ENCODE measurements around the gene ASCC3.

The ASCC3 gene

DNA sequence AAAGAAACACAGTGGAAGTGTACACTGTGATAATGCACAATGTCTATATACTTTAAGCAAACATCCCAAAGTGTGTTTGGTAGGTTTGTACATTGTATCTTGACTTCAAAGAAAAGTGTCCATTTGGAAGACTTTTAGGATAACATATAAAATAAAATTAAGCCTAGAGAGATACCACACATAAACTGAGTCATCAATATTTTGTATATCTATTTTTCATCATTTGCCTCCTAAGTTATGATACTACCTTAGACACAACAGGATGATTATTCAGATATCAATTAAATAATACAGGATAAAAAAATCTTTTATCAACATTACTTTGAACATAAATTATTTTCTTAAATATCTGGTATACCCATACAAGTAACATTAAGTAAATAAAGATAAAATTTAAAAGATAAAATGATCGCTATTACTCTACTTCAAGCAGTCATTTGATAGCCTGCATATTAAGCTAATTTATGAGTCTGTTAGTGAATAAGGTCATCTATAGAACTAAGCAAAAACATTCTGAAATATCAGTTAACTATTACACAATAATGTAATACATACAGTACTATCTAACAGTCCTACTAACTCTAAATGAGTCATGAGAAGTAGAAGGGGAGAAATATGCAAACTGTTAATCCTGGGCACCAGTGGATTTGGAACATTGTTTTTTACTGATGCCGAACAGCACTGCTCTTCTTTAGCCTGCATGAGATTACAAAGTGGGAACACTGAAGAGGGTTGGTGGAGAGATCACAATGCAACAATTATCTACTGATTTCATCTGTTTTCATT is 258.0 kb downstream of the ASCC3 start:
- no peak for DNase-seq (ENCODE audit: low spot score)
- in situ Hi-C loops (cut with MboI; ENCODE audit: low pct_unique_long_range_greater_than_20kb, low sequenced_read_pairs, unreplicated experiment): no loop called here
- TF ChIP-seq, protein P1, sequence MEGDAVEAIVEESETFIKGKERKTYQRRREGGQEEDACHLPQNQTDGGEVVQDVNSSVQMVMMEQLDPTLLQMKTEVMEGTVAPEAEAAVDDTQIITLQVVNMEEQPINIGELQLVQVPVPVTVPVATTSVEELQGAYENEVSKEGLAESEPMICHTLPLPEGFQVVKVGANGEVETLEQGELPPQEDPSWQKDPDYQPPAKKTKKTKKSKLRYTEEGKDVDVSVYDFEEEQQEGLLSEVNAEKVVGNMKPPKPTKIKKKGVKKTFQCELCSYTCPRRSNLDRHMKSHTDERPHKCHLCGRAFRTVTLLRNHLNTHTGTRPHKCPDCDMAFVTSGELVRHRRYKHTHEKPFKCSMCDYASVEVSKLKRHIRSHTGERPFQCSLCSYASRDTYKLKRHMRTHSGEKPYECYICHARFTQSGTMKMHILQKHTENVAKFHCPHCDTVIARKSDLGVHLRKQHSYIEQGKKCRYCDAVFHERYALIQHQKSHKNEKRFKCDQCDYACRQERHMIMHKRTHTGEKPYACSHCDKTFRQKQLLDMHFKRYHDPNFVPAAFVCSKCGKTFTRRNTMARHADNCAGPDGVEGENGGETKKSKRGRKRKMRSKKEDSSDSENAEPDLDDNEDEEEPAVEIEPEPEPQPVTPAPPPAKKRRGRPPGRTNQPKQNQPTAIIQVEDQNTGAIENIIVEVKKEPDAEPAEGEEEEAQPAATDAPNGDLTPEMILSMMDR (IDR thresholded peaks at IDR 0.05; ENCODE audit: extremely low read depth, insufficient read depth, missing control alignments): no peak

DNA sequence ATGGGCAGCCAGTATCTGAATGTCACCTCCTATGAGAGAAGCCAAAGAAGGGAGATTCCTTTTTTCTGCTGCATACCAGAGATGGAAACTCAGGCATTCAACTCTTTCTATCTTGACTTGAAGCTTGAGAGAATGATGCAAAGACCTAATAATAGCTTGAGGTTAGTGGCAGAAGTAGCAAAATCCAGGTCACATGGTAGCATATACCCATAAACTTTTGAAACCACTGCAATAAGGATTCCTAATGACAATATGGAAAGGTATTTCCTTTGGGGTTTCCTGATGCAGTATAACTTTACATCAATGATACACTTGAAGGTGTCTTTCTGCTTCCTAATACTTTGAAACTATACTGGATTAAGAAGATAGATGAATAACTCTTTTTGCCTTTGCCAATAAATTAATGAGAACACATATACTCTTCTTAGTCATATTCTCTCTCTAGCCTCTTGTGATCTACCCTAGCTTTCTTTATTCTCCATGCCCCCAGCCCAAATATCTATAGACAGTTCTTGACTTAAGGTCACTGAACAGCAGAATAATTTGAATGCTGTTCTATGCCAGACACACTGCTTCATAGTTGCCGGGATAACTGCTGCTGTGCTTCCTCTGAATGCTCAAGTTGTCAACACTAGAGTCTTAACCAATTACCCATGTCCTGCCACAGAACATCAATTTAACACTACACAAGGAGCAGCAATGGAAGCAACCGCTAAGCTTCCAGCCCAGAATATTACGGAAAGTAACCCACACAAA is 260.9 kb downstream of the ASCC3 start:
- TF ChIP-seq, protein P1 (IDR thresholded peaks at IDR 0.05; ENCODE audit: extremely low read depth, insufficient read depth, missing control alignments): no peak
- DNase-seq (ENCODE audit: low spot score): no peak
- in situ Hi-C loops (cut with MboI; ENCODE audit: low pct_unique_long_range_greater_than_20kb, low sequenced_read_pairs, unreplicated experiment): no loop called here

DNA sequence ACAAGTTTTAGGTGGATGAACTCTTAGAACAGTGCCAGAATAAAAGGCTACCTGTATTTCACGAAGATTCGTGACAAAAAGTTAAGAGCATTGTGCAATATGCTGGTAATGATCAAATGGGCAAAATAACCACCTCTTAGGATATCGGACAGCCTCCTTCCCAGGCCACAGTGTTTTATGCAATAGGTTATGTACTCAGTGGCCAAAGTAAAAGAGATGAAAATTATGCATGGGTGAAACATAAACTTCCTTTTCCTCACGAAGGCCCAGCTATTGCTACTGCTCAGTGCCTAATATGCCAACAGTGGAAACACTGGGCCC is 262.8 kb downstream of the ASCC3 start:
- TF ChIP-seq, protein P1 (IDR thresholded peaks at IDR 0.05; ENCODE audit: extremely low read depth, insufficient read depth, missing control alignments): no peak
- DNase-seq (ENCODE audit: low spot score): no peak
- in situ Hi-C loops (cut with MboI; ENCODE audit: low pct_unique_long_range_greater_than_20kb, low sequenced_read_pairs, unreplicated experiment): no loop called here

DNA sequence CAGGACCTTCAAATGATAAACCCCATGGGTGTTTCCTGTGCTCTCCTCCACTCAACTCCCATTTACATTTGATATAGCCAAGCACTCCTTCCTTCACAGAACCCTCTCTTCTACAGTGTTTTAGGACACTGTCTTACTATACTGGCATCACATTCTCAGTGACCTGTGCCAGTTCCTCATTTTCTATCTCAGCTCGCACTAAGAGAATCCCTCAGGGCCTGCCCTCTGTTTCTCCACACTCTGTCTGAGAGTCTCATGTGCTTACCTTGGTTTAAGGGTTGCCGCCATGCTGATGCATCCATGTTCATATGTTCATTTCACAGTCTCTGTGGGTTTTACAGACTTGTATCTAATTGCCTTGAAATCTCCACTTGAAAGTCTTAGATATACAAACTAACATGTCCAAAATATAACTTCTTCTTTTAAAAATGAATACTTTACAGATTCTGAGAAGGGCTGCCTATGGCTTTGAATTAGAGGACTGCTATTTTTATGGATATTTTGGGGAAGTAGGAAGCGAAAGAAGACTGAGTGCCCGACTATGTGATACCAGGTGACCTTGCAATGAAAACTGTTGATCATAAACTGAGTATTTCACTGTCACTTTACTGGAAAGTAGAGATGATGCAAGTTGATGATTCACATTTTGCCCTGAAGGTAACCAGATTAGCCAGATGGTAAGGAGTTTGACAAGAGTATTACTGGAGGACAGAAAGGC is 263.3 kb downstream of the ASCC3 start:
- no peak for DNase-seq (ENCODE audit: low spot score)
- TF ChIP-seq, protein P1 (IDR thresholded peaks at IDR 0.05; ENCODE audit: extremely low read depth, insufficient read depth, missing control alignments): no peak
- in situ Hi-C loops (cut with MboI; ENCODE audit: low pct_unique_long_range_greater_than_20kb, low sequenced_read_pairs, unreplicated experiment): no loop called here

DNA sequence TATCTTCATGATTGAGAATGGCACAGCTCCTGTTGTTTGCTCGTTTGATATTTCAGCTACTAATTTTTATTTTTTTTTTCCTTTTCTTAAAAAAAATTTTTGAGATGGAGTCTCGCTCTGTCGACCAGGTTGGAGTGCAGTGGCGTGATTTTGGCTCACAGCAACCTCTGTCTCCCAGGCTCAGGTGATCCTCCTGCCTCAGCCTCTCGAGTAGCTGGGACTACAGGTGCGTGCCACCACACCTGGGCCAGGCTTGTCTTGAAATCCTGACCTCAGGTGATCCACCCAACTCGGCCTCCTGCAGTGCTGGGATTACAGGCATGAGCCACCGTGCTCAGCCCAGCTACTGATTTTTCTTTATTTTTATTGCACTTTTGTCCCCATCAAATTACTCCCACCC is 266.2 kb downstream of the ASCC3 start:
- in situ Hi-C loops (cut with MboI; ENCODE audit: low pct_unique_long_range_greater_than_20kb, low sequenced_read_pairs, unreplicated experiment): no loop called here
- TF ChIP-seq, protein P1 (IDR thresholded peaks at IDR 0.05; ENCODE audit: extremely low read depth, insufficient read depth, missing control alignments): no peak
- no peak for DNase-seq (ENCODE audit: low spot score)

DNA sequence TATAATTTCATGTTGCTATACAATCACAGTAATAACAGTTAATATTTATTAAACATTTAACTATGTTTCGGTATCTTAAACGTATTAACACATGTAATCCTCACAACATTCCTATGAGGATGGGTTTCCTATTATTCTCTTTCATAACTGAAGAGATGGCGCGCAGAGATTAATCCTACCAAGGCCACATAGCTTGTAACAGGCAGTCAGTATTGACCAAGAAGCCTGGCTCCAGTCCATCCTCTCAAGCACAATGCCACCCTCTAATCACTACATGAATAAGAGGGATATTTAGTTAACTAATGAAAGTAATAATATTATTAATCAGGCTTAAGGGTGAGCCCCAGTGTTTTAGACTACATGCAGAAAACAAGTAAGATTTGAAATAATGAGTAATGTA is 266.7 kb downstream of the ASCC3 start:
- TF ChIP-seq, protein P1 (IDR thresholded peaks at IDR 0.05; ENCODE audit: extremely low read depth, insufficient read depth, missing control alignments): no peak
- no peak for DNase-seq (ENCODE audit: low spot score)
- in situ Hi-C loops (cut with MboI; ENCODE audit: low pct_unique_long_range_greater_than_20kb, low sequenced_read_pairs, unreplicated experiment): no loop called here

Measured in GM13977 (cell line).